CD4-positive, alpha-beta T cell treated with Interleukin-21 for 1 hour (primary cell): ENCODE measurements around the gene ABCF1.
A peak's percentile ranks its signal among the peaks of the same experiment; 100 is the strongest.

ENCODE experiments used
- DNase-seq: peaks from one replicate; pipeline ENCODE4 v3.0.0-alpha.2; 2020

ABCF1 gene

GRCh38 chr6:30603961-30604360 is 32.7 kb downstream of the ABCF1 start:
- DNase-seq: no peak

DNA sequence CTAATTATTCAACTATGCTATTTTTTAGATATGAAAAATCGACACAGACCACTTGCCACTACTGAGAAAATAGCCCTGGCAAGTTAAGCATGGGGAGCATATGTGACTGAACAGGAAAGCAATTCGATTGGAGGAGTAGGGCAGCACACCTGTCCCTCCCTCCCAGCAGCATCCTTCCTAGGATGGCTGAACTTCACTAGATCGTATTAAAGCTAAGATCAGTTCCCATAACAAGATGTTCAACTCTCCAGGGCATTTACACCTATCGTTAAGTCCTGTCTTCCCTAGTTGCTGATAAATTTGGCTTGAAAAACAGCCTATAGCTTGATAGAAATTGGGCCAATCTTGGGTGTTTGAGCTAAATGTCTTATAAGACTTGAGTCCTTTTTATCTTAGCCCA is 38.8 kb downstream of the ABCF1 start:
- no peak for DNase-seq

- no peak for DNase-seq
Observed at GRCh38 chr6:30611150-30611855, 40.1 kb downstream of the ABCF1 start.

DNA sequence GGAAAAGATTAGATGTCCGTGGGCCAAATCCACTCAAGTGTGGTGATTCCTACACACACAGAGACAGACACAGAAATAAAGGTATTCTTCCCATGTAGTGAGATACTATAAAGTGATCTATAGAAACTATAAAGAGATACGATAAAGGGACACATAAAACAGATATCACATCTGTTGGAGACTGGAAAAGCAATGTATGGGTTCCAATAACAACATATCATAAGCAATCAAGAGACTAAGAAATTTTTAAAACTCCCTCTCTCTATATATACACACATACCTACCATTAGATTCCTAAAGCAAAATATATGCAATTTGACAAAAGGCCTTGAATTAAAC is 40.6 kb downstream of the ABCF1 start:
- DNase-seq: no peak

GRCh38 chr6:30612213-30612612 is 41.0 kb downstream of the ABCF1 start:
- no peak for DNase-seq

DNA sequence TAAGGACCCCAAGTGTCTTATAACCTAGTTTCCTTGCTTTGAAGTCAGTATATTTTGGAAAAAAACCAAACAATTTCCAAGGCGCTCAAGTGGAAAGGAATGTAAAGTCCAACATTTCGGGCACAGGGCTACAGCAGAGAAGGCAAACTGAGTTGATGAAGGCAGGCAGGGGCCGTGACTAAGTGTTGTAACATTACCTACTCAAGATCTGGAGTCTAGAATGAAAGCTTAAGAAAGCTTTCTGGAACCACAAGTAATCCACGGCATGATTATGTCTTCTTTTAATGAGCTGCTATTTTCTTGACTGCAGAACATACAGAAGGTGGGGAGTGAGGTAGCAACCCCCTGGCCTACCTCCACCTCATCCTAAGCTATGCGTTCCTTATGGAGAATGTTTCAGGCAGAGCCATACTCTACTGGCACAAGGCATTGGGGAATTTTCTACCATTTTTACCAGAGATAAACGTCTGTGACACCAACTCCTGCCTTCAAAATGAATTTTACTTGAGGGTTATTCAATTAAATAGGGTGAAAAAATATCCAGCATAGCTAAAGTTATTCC is 41.5 kb downstream of the ABCF1 start:
- no peak for DNase-seq

- DNase-seq: no peak
Observed at GRCh38 chr6:30613251-30614043, 42.2 kb downstream of the ABCF1 start.

- DNase-seq: peak; percentile 44
Observed at GRCh38 chr6:30614044-30614842, 43.0 kb downstream of the ABCF1 start.

- peak; percentile 97 for DNase-seq
Observed at GRCh38 chr6:30614843-30615218, 43.6 kb downstream of the ABCF1 start.

DNA sequence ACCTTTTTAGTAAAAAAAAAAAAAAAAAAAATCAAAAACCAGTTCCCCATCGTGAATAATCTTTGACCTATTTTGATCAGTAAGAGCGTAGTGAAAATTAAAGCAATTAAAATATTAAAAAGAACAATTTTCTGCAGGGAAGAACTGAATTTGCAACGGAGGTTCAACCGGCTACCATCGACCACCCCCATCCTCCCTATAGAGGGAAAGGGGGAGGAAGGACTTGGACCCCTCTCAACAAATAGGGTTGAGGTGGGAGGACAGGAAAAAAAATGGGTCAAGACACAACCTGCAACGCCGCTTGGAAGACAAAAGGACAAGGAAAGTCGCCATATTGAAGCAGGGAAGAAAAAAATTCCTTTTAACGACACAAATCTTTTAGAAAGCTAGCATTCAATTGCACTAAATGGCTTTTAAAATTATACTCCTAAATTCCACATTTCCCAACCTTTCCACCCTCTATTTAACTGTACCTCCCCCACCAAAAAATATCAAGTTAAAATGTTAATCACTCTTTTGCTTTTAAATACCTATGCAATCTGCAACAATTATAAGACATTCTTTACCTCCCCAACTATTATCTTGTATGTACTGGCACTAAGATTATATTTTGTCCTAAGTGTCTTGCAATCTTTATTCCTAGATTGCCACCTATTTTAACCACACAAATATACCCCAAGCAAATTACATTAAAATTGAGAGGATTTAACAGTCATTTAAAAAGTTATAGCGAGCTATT is 44.1 kb downstream of the ABCF1 start:
- DNase-seq: peak; percentile 70

- peak; percentile 76 for DNase-seq
Observed at GRCh38 chr6:30615958-30616810, 44.9 kb downstream of the ABCF1 start.

- peak; percentile 100 for DNase-seq
Observed at GRCh38 chr6:30616811-30617564, 45.7 kb downstream of the ABCF1 start, which contains the start of gene PPP1R10. TSS of gene PPP1R10 (minus strand) at chr6:30617243. CDS start at chr6:30609944, 7,299 bp downstream.

- DNase-seq: peak; percentile 99
Observed at GRCh38 chr6:30617565-30618269, 46.5 kb downstream of the ABCF1 start, which contains the start of gene MRPS18B. TSS of gene MRPS18B (plus strand) at chr6:30617840. CDS start at chr6:30617866, 26 bp downstream.

DNA sequence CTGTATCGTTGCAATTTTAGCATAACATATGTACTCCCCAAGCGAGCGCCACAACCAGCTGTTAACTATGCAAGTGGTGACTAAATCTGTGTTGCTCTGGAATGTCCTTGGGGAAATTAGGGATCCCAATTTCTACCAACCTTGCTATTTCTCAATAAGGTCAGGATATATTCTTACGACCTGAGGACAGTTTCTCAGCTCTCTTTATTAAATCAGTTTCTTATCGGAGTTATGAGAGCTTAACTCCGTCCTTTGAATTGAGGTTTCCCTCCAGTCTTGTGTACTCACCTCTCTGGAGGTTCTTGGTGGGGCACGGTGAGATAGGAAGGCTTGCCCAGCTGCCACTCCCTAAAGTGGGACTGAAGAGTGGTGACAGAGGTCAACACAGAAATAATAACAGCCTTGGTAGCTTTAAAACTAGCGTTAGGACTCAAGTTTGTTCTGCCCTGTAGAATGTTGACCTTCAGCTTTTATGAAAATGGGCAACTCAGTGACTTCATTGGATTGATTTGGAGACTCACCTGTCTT is 47.1 kb downstream of the ABCF1 start:
- DNase-seq: no peak

DNA sequence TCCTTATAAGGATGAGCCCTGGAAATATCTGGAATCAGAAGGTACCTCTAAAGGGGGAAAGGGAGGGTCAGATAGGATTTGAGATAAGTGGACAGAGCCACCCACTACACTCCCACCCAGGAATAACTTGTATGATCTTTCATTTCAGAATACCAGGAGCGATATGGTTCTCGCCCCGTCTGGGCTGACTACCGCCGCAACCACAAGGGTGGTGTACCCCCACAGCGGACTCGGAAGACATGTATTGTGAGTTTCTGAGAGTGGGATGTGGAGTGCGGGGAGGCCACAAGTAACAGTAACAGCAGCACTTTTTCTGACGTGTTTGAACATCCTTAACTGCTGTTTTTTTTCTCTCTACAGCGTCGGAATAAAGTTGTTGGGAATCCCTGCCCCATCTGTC is 48.3 kb downstream of the ABCF1 start:
- DNase-seq: no peak

- DNase-seq: no peak
Observed at GRCh38 chr6:30625511-30625910, 54.3 kb downstream of the ABCF1 start.

DNA sequence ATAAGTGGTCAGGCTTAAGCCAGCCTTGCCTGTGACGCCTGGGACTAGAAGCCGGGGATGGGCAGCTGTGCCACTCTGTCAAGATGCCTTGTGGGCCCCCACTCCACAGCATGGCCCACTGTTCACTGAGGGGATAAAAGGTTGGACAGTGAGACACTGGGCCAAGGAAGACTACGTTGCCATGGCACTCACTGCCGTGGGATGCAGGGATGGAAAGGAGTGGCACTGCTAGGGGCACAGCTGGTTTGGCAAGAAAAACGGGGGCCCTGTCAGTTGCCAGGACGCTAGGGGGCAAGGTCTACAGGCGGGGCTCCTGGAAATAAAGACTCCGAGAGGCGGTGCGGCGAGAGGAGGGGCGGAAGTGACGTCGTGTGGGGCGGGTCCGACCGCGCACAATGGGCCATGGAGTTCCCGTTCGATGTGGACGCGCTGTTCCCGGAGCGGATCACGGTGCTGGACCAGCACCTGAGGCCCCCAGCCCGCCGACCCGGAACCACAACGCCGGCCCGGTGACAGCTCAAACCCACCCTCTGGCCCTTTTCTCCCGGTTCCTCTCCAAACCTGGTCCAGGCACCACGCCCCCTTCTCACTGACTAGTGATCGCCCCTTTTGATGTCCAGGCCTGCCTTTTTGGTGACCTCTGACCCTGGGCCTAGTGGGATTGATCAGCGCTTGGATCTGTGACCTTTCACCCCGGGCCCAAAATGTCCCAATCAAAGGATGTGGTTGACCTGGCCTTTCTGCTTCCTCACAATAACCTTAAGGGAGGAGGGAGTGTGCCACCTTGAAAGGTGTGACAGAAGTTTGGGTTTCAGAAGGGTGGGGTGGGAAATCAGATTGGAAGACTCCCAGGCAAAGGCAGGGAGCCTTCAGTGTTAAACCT is 55.5 kb downstream of the ABCF1 start, which contains the start of gene ATAT1:
TSS of gene ATAT1 (plus strand) at position 391 of the 883 bp plus-strand sequence.
- DNase-seq: peak; percentile 92

DNA sequence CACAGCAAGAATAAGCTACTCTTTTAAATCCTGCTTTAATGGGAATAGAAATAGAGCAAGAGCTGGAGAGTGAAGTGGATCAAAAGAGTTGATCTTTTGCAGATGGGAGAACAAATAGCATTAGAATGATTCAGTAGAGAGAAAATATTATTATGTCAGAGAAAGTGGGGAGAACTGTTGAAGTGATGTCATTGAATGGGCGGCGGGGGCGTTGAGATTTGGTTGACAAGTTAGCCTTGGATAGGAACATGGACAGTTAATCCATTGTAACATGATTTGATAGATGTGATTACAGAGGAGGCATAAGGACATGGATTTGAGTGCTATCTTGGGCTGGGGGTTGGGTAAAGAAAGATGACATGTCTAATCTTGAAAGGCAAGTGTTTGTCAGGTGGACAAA is 64.6 kb downstream of the ABCF1 start:
- DNase-seq: no peak

DNA sequence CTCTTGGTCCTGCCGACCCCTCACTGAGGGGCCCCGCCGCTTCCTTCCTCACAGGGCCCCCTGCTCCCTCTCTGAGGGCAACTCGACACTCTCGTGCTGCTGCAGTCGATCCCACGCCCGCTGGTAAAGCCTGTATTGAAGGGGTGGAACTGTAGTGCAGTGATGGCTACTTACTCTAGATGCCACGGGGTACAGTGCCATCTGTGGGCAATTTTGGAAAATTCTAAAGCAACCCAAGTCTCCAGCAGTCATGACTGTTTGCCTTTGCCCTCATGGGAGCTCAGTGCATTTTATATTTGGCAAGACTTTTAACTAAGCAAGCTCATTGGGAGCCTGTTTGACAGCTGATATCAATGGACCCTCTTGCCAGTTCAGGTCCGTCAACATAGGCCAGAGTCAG is 69.2 kb downstream of the ABCF1 start:
- DNase-seq: no peak
